ENCODE results near the gene MISP. TPM values are rescaled to one million over a fixed set of nuclear protein-coding genes. Genes with fewer than 3 reads are reported as not detected.

The MISP gene
- total and polyA plus RNA-seq, 2 of the 13 experiments (the other 11 are each of a cell fraction or from before 2014, with no cell fraction given) = 0.67 to 1.3 TPM

- TF ChIP-seq ZNF513 (CRISPR knock-in tag; conservative IDR thresholded peaks at IDR 0.05) (no peak), DMTF1 (CRISPR knock-in tag; IDR thresholded peaks at IDR 0.05) (no peak), ZNF652 (CRISPR knock-in tag; IDR thresholded peaks at IDR 0.05; ENCODE audit: borderline replicate concordance, low read depth) (no peak), MAZ (IDR thresholded peaks at IDR 0.05; ENCODE audit: borderline replicate concordance, low read depth, low read length) (peak; percentile 84), MAZ (CRISPR knock-in tag; IDR thresholded peaks at IDR 0.05; ENCODE audit: low read depth) (no peak), GATA4 (IDR thresholded peaks at IDR 0.05; ENCODE audit: borderline replicate concordance, low read depth) (no peak), SIN3A (IDR thresholded peaks at IDR 0.05; ENCODE audit: borderline replicate concordance, low read depth, low read length) (no peak), SAFB2 (CRISPR knock-in tag; IDR thresholded peaks at IDR 0.05; ENCODE audit: borderline replicate concordance, low read depth) (no peak), ZSCAN25 (CRISPR knock-in tag; IDR thresholded peaks at IDR 0.05) (peak; percentile 56; the same call in 1 of the 2 replicates), NFIB (CRISPR knock-in tag; IDR thresholded peaks at IDR 0.05; ENCODE audit: borderline replicate concordance) (no peak), RARA (CRISPR knock-in tag; IDR thresholded peaks at IDR 0.05) (peak; percentile 78), FOXK1 (CRISPR knock-in tag; IDR thresholded peaks at IDR 0.05; ENCODE audit: borderline replicate concordance, low read depth) (0 out of 2 replicates have a peak, but pooled peaks have one; percentile 17), JUND (CRISPR knock-in tag; IDR thresholded peaks at IDR 0.05) (0 out of 2 replicates have a peak, but pooled peaks have one; percentile 30), NCOA2 (CRISPR knock-in tag; IDR thresholded peaks at IDR 0.05) (peak; percentile 63), FOXP1 (IDR thresholded peaks at IDR 0.05) (no peak), FOXP1 (CRISPR knock-in tag; IDR thresholded peaks at IDR 0.05) (0 out of 2 replicates have a peak, but pooled peaks have one; percentile 27), FOXC1 (CRISPR knock-in tag; IDR thresholded peaks at IDR 0.05; ENCODE audit: borderline replicate concordance) (no peak), MEIS2 (CRISPR knock-in tag; IDR thresholded peaks at IDR 0.05) (peak; percentile 80; the same call in 1 of the 2 replicates), PHF21A (CRISPR knock-in tag; IDR thresholded peaks at IDR 0.05) (peak; percentile 84; the same call in 1 of the 2 replicates), NR3C1 (CRISPR knock-in tag; IDR thresholded peaks at IDR 0.05) (no peak), HOXD1 (CRISPR knock-in tag; IDR thresholded peaks at IDR 0.05) (0 out of 2 replicates have a peak, but pooled peaks have one; percentile 33)
- TF ChIP-seq, protein P1, sequence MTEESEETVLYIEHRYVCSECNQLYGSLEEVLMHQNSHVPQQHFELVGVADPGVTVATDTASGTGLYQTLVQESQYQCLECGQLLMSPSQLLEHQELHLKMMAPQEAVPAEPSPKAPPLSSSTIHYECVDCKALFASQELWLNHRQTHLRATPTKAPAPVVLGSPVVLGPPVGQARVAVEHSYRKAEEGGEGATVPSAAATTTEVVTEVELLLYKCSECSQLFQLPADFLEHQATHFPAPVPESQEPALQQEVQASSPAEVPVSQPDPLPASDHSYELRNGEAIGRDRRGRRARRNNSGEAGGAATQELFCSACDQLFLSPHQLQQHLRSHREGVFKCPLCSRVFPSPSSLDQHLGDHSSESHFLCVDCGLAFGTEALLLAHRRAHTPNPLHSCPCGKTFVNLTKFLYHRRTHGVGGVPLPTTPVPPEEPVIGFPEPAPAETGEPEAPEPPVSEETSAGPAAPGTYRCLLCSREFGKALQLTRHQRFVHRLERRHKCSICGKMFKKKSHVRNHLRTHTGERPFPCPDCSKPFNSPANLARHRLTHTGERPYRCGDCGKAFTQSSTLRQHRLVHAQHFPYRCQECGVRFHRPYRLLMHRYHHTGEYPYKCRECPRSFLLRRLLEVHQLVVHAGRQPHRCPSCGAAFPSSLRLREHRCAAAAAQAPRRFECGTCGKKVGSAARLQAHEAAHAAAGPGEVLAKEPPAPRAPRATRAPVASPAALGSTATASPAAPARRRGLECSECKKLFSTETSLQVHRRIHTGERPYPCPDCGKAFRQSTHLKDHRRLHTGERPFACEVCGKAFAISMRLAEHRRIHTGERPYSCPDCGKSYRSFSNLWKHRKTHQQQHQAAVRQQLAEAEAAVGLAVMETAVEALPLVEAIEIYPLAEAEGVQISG (CRISPR knock-in tag; IDR thresholded peaks at IDR 0.05) = peak; percentile 66
- TF ChIP-seq, protein P2, sequence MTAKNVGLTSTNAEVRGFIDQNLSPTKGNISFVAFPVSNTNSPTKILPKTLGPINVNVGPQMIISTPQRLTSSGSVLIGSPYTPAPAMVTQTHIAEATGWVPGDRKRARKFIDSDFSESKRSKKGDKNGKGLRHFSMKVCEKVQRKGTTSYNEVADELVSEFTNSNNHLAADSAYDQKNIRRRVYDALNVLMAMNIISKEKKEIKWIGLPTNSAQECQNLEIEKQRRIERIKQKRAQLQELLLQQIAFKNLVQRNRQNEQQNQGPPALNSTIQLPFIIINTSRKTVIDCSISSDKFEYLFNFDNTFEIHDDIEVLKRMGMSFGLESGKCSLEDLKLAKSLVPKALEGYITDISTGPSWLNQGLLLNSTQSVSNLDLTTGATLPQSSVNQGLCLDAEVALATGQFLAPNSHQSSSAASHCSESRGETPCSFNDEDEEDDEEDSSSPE (CRISPR knock-in tag; IDR thresholded peaks at IDR 0.05) = peak; percentile 42; the same call in 1 of the 2 replicates
These were observed 2.0 kb downstream of the MISP start (continued) for GRCh38 chr19:752652-753517.

Data from HepG2 (cell line).